GM12878 (cell line): Measurements from ENCODE around the gene DELE1. TPM values are rescaled to one million over a fixed set of nuclear protein-coding genes. Genes with fewer than 3 reads are reported as not detected.

Experiments used
- ATAC-seq: fragments of 200-7000 bp; cut with Tn5 transposase; 3 replicates; pipeline ENCODE4 v1.9.1; 2020; ENCODE audit warnings: mild to moderate bottlenecking, moderate library complexity
- BruUV-seq: library from RNA; stranded (reverse); fragments of 400-500 nt; replicated peaks from 2 replicates; lab custom pipeline; 2021; lab: Mats Ljungman, UMichigan
- CTCF ChIA-PET: fragments of 300-600 bp; sonication (Branson Sonifier 250); formaldehyde crosslinking; extraction: SDS; loops from one replicate; lab custom pipeline; 2021; ENCODE audit warnings: inconsistent platforms; lab: Yijun Ruan, JAX
- POLR2A ChIA-PET: fragments of 350-600 bp; formaldehyde crosslinking; extraction: SDS; loops from one replicate; lab custom pipeline; 2021; ENCODE audit warnings: inconsistent platforms; lab: Charles Lee
- RAD21 ChIA-PET: fragments of 300-600 bp; sonication (Branson Sonifier 250); formaldehyde crosslinking; loops from one replicate; lab custom pipeline; 2023; ENCODE audit warnings: antibody characterized with exemption; ENCODE audit not compliant: unreplicated experiment; lab: Charles Lee
- SMC1A ChIA-PET: fragments of 300-600 bp; sonication (Branson Sonifier 250); formaldehyde crosslinking; loops from one replicate; lab custom pipeline; 2023; ENCODE audit not compliant: unreplicated experiment, uncharacterized antibody; lab: Charles Lee
- DNase-seq: peaks from one replicate; pipeline ENCODE4 v3.0.0-alpha.2; 2011; ENCODE audit warnings: low read depth, low spot score
- FAIRE-seq: peaks from 3 replicates; lab custom pipeline; 2011; peaks lifted over from hg19 to GRCh38; lab: Jason Lieb, UNC
- H2AFZ ChIP-seq: 2 replicates; pipeline ENCODE4 v1.6.0; 2011; ENCODE audit warnings: low read depth, low read length, control low read depth; ENCODE audit not compliant: control insufficient read depth
- H3K27ac ChIP-seq: 2 replicates; pipeline ENCODE4 v1.5.1; 2011; ENCODE audit warnings: control low read depth; ENCODE audit not compliant: control insufficient read depth, insufficient read depth
- H3K27me3 ChIP-seq, 2 experiments: replicated peaks in 1 of 2; 2 replicates each; pipeline versions ENCODE4 v1.6.0 to v1.6.1; 2011; ENCODE audit warnings: low read length in 1 of 2; ENCODE audit not compliant: control insufficient read depth in 2 of 2, insufficient read depth in 2 of 2
- H3K36me3 ChIP-seq, 2 experiments: 2 replicates each; pipeline ENCODE4 v1.5.1; 2011; ENCODE audit warnings: low read length in 1 of 2; ENCODE audit not compliant: control insufficient read depth in 2 of 2, insufficient read depth in 2 of 2
- H3K4me1 ChIP-seq: 2 replicates; pipeline ENCODE4 v1.6.1; 2011; ENCODE audit warnings: mild to moderate bottlenecking, low read length, moderate library complexity, mixed read lengths; ENCODE audit not compliant: control insufficient read depth, insufficient read depth
- H3K4me2 ChIP-seq: 2 replicates; pipeline ENCODE4 v1.6.0; 2011; ENCODE audit warnings: control low read depth; ENCODE audit not compliant: control insufficient read depth, insufficient read depth
- H3K4me3 ChIP-seq: fragments of 200-600 bp; sonication (generic); 2 replicates; pipeline ENCODE4 v1.5.1; 2016
- H3K79me2 ChIP-seq: 2 replicates; pipeline ENCODE4 v1.6.0; 2011; ENCODE audit warnings: low read length; ENCODE audit not compliant: control insufficient read depth, insufficient read depth
- H3K9ac ChIP-seq: 2 replicates; pipeline ENCODE4 v1.8.0; 2011; ENCODE audit warnings: low read length, control low read depth, mixed read lengths; ENCODE audit not compliant: control insufficient read depth, insufficient read depth
- H3K9me3 ChIP-seq: replicated peaks from 3 replicates; pipeline ENCODE4 v1.5.1; 2011; ENCODE audit warnings: mild to moderate bottlenecking, low read length; ENCODE audit not compliant: control insufficient read depth, insufficient read depth
- H4K20me1 ChIP-seq: 2 replicates; pipeline ENCODE4 v1.6.0; 2011; ENCODE audit not compliant: control insufficient read depth, insufficient read depth
- ELK1 ChIP-seq: IDR thresholded peaks from 2 replicates; pipeline ENCODE4 v1.6.1; 2012; ENCODE audit warnings: low read depth, low read length, improper control_type of control experiment
- GATAD2B ChIP-seq: fragments of 450-650 bp; conservative IDR thresholded peaks from 2 replicates; pipeline ENCODE4 v1.6.1; 2017; ENCODE audit warnings: low read depth, mild to moderate bottlenecking, moderate library complexity
- HDAC2 ChIP-seq: fragments of 200-600 bp; sonication (generic); IDR thresholded peaks from 2 replicates; pipeline ENCODE4 v1.6.1; 2017
- IRF3 ChIP-seq: fragments of 450-650 bp; IDR thresholded peaks from 2 replicates; pipeline ENCODE4 v1.6.1; 2014; ENCODE audit warnings: mild to moderate bottlenecking
- RELB ChIP-seq: fragments of 450-650 bp; IDR thresholded peaks from 2 replicates; pipeline ENCODE4 v1.6.1; 2017; ENCODE audit warnings: low read depth, mild to moderate bottlenecking, moderate library complexity
- REST ChIP-seq: IDR thresholded peaks from 2 replicates; pipeline ENCODE4 v1.6.1; 2012; ENCODE audit warnings: mild to moderate bottlenecking, low read depth, low read length
- SMAD1 ChIP-seq: fragments of 450-650 bp; IDR thresholded peaks from 2 replicates; pipeline ENCODE4 v1.6.1; 2018; ENCODE audit warnings: mild to moderate bottlenecking, low read depth; ENCODE audit not compliant: partially characterized antibody
- ZBTB11 ChIP-seq: fragments of 450-650 bp; formaldehyde crosslinking; IDR thresholded peaks from 2 replicates; pipeline ENCODE4 v1.5.0; 2022; ENCODE audit warnings: mild to moderate bottlenecking, missing genetic modification characterization
- ZNF217 ChIP-seq: fragments of 450-650 bp; IDR thresholded peaks from 2 replicates; pipeline ENCODE4 v1.6.1; 2017; ENCODE audit warnings: antibody characterized with exemption, mild to moderate bottlenecking
- ZNF24 ChIP-seq: fragments of 450-650 bp; IDR thresholded peaks from 2 replicates; pipeline ENCODE4 v1.6.1; 2017; ENCODE audit warnings: antibody characterized with exemption, mild to moderate bottlenecking
- WGBS: methylation state at CpG from one replicate; pipeline ENCODE4 v1.1.6; 2016; ENCODE audit warnings: low lambda C conversion rate; ENCODE audit not compliant: insufficient replicate concordance, insufficient coverage; ENCODE audit errors: missing lambda C conversion rate; 5-methylcytosine and 5-hydroxymethylcytosine counted together
- in situ Hi-C: fragments of 300-500 bp; cut with MboI; formaldehyde crosslinking; loops from 9 replicates; pipeline ENCODE4 v1.14.3; 2018; ENCODE audit warnings: mixed read lengths
- intact Hi-C: fragments of 100-400 bp; cut with micrococcal nuclease; formaldehyde crosslinking; loops from one replicate; pipeline ENCODE4 v1.14.2; 2022; ENCODE audit not compliant: unreplicated experiment
- polyA plus RNA-seq, 11 experiments: library from polyadenylated mRNA; depleted of rRNA in 4 of 11; unstranded in 6 of 11; stranded (reverse) in 5 of 11; fragments of >200 nt; fragmentation: Nextera tagmentation in 4 of 11; fragmentation: Illumina TruSeq in 1 of 11; extraction: Ambion mirVana in 4 of 11; extraction: Trizol in 1 of 11; gene quantifications; 1 replicate in 1 of 11; 2 replicates in 10 of 11; pipeline versions ENCODE4 v1.2.1 to v1.2.3, GENCODE V29; 2011 to 2016; ENCODE audit warnings: inconsistent platforms in 2 of 11, missing spikeins in 2 of 11, low read depth in 1 of 11
- total RNA-seq, 4 experiments: library from RNA; depleted of rRNA in 3 of 4; stranded (reverse); fragments of >200 nt in 3 of 4; fragmentation: Illumina TruSeq in 1 of 4; extraction: Trizol in 1 of 4; gene quantifications; 2 replicates each; pipeline versions ENCODE4 v1.2.1 to v1.2.3, GENCODE V29; 2013 to 2021

The DELE1 gene
- total and polyA plus RNA-seq, 10 of the 15 experiments (the other 5 are each of a cell fraction or from before 2014, with no cell fraction given): 18.9 to 71.4 (median 47.6) TPM

- in situ Hi-C loops (loop anchor here (5.0 kb wide), 1 partner anchor 190 kb away; no protein-coding TSS in a partner anchor), intact Hi-C loops (no loop called here)
- H2AFZ ChIP-seq: no peak overlapping the region
- no peak for DNase-seq
- no peak overlapping the region for H3K4me3 ChIP-seq
- BruUV-seq: no TSS peak
- ChIA-PET CTCF (interaction anchor here (2.3 to 7.3 kb wide), 5 partner anchors 78 to 218 kb away, joined by 10 to 97 read pairs (median 67); partner anchors contain the start of gene RNF14), SMC1A (interaction anchor here (1.6 to 4.2 kb wide), 4 partner anchors 8 to 190 kb away, joined by 3 to 39 read pairs (median 22); no protein-coding TSS in a partner anchor), POLR2A (interaction anchor here (0.6 kb wide), 1 partner anchor 36 kb away, joined by 3 read pairs; no protein-coding TSS in a partner anchor), RAD21 (interaction anchor here (1.3 to 5.0 kb wide), 4 partner anchors 23 to 189 kb away, joined by 4 to 67 read pairs (median 29); no protein-coding TSS in a partner anchor)
- H3K27ac ChIP-seq: no peak overlapping the region
- FAIRE-seq: no peak
- H3K4me1 ChIP-seq: peaks cover 37% of the 10 kb centered on the region
- ATAC-seq: no peak
- no peak overlapping the region for H3K4me2 ChIP-seq
- H3K27me3 ChIP-seq: peaks cover 6 to 13% of the 10 kb centered on the region in 2 experiments
- H3K79me2 ChIP-seq: no peaks in the 10 kb centered on the region
- no peaks in the 10 kb centered on the region for H3K36me3 ChIP-seq
- H3K9me3 ChIP-seq: no peaks in the 10 kb centered on the region
- no peak overlapping the region for H3K9ac ChIP-seq
- H4K20me1 ChIP-seq: 0 out of 2 replicates have a peak, but pooled peaks cover 3% of the 10 kb centered on the region
- WGBS: 18% methylated on average over 12 of the region's 13 CpGs
- no peak for TF ChIP-seq RELB
- TF ChIP-seq ZBTB11 (CRISPR knock-in tag): no peak
- no peak for TF ChIP-seq ZNF24
- TF ChIP-seq IRF3: no peak
- no peak for TF ChIP-seq ZNF217
- no peak for TF ChIP-seq HDAC2
- TF ChIP-seq GATAD2B: no peak
- no peak for TF ChIP-seq SMAD1
- no peak for TF ChIP-seq REST
- no peak for TF ChIP-seq ELK1
These were observed 41.0 kb upstream of the DELE1 start for GRCh38 chr5:141882594-141883183.
